Stimulated activated CD4-positive, alpha-beta T cell treated with anti-CD3 and anti-CD28 coated beads, TNF-alpha, amount 100 ng/mL, for 1 hour (primary cell): Measurements from ENCODE around the gene VGLL4.
"Not testable (repeated sequence)": the region's sequence is repeated elsewhere in the genome, so short reads cannot be mapped to it uniquely, and the experiment has no call there.

Source experiments
- DNase-seq, 3 donors: peaks; one replicate each; pipeline ENCODE4 v3.0.0-alpha.2; 2020; ENCODE audit warnings: low read depth in 3 of 3, low spot score in 1 of 3

VGLL4 gene

DNA sequence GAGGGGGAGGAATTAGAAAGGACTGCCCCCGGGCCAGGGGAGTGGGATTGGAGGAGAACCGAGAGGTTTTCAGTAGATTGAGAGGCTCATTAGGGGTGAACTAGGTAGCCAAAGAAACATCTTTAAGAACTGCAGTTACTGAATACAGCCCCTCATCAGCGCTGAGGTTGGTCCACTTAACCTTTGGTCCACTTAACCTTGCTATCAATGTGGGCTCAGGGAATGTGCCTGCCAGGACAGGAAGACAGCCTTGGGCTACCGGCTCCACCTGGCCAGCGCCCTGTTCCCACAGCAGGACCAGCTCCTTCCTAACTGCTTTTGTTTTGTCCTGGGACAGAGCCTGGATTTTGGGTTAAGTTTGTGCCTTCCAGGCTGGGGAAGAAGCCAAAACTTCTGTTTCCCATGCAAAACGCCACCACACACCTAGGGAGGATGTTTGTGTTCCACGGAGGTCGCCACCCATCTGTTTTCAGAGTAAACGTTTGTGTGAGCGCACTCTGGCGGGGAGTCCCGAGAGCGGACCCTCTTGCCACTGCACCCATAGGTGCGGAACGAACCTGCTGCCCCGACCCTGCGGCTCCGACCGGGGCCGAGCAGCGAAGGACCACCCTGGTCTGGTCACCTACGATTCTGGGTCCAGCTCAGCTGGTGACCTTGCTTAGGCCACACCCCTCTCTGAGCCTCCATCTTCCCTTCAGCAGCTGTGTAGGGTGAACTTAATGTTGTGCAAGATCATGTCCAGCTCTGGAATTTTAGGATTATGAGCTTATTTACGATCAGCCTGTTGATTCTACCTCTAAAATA lies 107.4 kb downstream of the VGLL4 start:
- DNase-seq: no peak

DNA sequence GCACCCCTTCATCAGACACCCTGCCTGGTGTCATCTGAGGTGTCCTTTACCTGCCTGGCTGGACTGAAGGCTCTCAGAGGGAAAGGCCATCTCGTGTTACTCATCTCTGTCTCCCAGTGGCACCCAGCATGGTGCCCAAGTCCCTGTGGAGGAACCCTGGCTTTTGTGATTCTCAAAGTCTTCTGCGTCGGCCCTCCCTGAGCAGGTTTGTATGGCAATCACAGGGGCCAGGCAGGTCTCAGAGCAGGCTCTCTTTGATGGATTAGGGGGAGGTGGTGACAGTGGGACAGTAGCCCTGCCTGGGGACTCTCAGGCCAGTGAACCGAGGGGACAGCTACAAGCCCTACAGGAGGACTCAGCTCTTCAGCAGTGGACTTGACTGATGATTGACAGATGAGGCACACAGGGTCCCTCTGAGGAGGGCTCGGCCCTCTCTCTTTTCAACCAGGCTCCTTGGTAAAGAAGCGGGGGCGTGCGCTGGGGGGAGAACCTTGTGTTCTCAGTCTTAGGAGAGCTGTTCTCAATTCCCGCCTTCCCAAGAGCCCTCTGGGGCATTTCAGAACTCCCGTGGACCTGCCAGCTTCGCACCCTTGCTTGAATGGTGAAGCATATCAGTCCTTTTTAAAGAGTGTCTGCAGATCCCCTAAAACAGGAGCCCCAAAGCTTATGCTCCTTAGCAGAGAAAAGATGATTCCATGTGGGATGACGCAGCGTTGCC lies 108.3 kb downstream of the VGLL4 start:
- no peak for DNase-seq

- DNase-seq: no peak
Observed at GRCh38 chr3:11534793-11535101, 109.0 kb downstream of the VGLL4 start.

DNA sequence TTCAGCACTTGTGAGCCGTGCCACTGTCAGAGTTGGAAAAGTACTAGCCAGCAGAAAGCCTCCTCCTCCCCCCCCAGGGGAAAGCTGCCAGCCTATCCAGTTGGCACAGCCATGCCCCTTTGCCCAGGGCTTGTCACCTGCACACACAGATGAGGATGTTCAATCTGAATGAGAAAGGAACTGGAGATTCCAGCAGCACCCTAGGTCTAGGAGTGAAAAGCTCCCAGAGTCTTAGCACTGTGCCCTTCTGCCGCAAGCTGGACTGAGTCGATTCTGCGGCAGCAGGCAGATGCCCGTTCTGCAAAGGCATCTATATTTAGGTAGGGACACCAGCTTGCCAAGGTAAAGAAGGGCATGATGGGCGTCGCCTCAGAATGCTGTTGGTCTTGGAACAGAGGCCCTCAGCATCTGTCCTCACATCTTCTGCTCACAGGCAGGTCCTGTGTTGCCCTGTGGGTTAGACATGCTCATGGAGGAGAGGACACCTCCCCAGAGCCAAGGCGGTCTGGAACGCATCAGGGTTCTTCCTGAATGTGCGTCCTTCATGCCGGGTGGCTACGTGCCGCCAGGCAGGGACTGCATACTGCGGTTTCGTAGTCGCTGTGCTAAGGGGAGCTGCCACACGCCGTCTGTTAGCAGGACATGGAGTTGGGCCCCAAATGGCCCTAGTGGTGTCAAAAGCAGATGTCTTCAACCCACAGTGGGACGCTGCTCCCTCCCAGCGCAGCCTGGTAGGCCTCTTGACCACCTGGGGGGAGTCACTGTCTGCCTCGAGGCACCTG lies 109.5 kb downstream of the VGLL4 start:
- DNase-seq: no peak

GRCh38 chr3:11532931-11533391 lies 110.8 kb downstream of the VGLL4 start:
- DNase-seq: no peak

GRCh38 chr3:11530153-11530721 lies 113.5 kb downstream of the VGLL4 start:
- no peak for DNase-seq

GRCh38 chr3:11529281-11529680 lies 114.4 kb downstream of the VGLL4 start:
- DNase-seq: no peak

- DNase-seq: not testable (repeated sequence)
Observed at GRCh38 chr3:11526121-11526520, 117.6 kb downstream of the VGLL4 start.

- DNase-seq: no peak
Observed at GRCh38 chr3:11523572-11524101, 120.1 kb downstream of the VGLL4 start.

DNA sequence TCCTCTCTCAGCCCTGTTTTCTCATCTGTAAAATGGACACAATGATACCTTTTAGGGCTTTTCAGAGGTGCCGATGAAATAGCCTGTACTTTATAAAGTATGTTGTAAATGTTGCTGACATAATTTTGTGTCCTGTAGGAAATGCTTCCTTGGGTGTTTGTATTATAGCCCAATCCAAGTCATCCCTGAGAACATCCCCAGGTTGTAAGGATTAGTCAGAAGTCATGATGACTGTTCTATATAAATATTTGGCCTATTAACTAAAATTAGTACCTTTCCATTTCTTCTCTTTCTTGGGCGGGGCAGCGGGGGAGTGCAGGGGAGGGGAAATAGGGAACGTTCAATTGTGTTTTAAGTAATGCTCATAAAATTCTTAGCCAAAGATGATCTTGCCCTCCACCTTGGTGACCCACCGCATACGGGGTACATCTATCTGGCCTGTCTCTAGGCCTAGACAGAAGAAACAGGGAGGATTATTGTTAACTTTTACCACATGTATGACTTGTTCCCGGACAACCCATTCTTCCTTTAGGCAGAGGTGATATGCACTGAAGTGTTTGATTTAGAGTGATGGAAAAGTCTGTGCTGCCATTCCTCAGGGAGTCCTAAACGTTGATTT lies 120.7 kb downstream of the VGLL4 start:
- DNase-seq: no peak

GRCh38 chr3:11522398-11522715 lies 121.4 kb downstream of the VGLL4 start:
- no peak for DNase-seq

DNA sequence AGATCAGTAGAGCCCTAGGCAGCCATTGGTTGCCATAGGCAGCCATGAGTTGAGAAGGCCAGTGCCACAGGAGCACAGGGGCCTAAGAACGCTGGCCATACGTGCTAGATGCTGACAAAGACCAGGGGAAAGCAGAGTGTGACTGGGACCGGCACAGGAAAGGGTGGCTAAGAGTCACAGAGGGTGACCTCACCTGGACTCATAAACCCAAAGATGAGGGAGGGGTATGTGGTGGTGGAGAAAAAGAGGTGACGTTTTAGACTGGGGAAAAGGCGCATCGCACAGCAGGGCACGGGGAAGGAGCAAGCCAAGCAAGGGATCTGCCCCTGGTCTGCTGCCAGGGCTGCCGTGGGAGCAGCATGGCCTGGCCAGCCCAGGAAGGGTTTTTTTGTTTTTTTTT lies 122.5 kb downstream of the VGLL4 start:
- no peak for DNase-seq

DNA sequence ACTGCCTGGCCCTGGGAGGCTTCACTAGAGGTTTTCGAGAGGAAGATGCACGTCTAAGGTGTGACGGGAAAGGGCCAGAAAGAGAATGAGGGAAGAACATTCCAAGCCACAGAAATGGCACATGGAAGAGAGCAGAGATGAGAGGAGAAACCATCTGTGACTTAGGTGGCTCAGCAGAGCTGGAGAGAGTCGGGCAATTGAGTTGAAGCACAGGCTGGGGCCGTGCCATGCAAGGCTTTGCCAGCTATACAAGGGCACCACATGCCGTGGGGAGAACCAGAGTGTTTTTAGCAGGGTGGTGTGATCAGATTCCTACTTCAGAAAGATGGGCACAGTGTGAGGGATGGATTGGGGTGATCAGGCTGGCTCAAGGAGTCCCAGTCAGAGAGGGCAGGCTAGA lies 126.1 kb downstream of the VGLL4 start:
- DNase-seq: no peak

DNA sequence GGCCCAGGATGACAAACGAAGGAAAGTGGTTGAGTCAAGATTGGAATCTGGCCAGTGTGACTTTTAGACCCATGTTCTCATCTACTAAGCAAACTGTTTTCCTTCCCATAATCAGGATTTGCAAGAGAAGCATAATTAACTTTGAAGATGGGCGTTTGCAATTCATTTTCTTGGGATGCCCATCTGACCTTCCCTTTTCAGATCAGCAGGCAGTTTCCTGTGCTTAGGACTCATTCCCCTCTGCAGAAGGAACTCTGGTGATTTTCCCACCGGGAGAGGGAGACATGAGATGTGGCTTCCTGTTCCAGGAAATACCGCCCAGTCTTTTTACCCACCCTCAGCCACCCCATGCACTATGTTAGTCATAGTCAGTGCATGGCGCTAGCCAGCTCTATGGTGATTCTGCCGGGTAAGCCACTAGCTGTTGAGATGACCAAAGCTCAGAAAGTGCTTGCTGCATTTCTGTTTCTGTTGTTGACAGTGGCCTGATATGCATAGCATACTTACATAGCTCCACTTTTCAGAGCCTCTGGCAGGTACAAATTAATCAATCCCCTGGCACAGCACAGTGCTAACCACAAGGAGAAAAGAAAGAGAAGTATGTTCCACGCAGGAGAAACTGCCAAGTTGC lies 129.4 kb downstream of the VGLL4 start:
- no peak for DNase-seq

DNA sequence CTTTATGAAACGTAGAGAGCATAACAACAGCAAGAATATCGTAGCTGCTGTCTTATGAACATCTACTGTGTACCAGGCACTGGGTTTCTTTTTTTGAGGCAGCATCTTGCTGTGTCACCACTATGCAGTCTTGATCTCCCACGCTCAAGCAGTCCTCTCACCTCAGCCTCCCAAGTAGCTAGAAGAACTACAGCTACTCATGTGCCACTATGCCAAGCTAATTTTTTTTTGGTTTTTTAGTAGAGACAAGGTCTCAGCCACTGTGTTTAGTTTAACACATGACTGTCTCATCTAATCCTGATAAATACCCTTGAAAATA lies 129.9 kb downstream of the VGLL4 start:
- DNase-seq: no peak

DNA sequence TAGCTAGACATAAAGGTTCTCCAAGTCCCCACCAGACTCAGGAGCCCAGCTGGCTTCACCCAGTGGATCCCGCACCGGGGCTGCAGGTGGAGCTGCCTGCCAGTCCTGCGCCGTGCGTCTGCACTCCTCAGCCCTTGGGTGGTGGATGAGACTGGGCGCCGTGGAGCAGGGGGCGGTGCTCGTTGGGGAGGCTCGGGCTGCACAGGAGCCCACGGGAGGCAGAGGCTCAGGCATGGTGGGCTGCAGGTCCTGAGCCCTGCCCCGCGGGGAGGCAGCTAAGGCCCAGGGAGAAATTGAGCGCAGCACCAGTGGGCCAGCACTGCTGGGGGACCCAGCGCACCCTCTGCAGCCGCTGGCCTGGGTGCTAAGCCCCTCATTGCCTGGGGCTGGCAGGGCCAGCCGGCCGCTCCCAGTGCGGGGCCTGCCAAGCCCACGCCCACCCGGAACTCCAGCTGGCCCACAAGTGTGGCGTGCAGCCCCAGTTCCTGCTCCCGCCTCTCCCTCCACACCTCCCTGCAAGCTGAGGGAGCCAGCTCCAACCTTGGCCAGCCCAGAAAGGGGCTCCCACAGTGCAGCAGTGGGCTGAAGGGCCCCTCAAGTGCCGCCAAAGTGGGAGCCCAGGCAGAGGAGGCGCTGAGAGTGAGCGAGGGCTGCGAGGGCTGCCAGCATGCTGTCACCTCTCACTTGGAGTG lies 130.4 kb downstream of the VGLL4 start:
- not testable (repeated sequence) for DNase-seq

GRCh38 chr3:11511606-11512005 lies 132.1 kb downstream of the VGLL4 start:
- DNase-seq: not testable (repeated sequence)

GRCh38 chr3:11510356-11510755 lies 133.4 kb downstream of the VGLL4 start:
- no peak for DNase-seq

GRCh38 chr3:11510001-11510340 lies 133.7 kb downstream of the VGLL4 start:
- no peak for DNase-seq
